ENCODE results near the gene MS4A6E.

MS4A6E gene

DNA sequence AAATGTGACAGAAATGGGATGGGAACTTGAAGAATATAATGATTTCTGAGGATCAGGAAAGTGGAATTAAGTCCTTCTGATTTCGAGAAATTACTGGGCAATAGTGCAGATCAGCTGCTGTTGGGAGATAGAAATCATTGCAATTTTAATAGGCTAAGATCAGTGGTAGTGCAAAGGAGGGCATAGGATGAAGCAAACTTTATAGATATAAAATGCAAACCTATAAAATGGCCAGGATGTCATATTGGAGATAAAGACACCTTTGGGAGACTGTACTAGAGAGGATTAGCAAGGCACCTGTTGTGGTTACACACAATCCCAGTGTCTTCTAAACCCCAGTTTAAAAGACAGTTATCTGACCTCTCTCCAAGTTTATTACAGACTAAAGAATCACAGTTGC is 44.8 kb downstream of the MS4A6E start:
- Histone ChIP-seq H3K4me1 (ENCODE audit: control insufficient read depth in 1 of 2, insufficient read depth in 2 of 2, low read length in 2 of 2) (peaks cover 5 to 11% of the 10 kb centered on the region in 2 donors), H3K27me3 (ENCODE audit: control insufficient read depth in 1 of 2, insufficient read depth in 2 of 2, low read length in 2 of 2) (no peaks in the 10 kb centered on the region), H3K4me3 (ENCODE audit: low read depth in 1 of 2, low read length in 2 of 2) (no peak overlapping the region), H3K9me3 (ENCODE audit: control insufficient read depth in 1 of 2, low read length in 2 of 2) (no peaks in the 10 kb centered on the region), H3K9ac (ENCODE audit: low read depth in 1 of 2, low read length in 2 of 2) (no peak overlapping the region), H3K27ac (ENCODE audit: low read depth, low read length) (peak overlapping the region; percentile 5), H3K36me3 (ENCODE audit: control insufficient read depth in 1 of 2, insufficient read depth in 2 of 2, low read length in 2 of 2) (no peaks in the 10 kb centered on the region)

DNA sequence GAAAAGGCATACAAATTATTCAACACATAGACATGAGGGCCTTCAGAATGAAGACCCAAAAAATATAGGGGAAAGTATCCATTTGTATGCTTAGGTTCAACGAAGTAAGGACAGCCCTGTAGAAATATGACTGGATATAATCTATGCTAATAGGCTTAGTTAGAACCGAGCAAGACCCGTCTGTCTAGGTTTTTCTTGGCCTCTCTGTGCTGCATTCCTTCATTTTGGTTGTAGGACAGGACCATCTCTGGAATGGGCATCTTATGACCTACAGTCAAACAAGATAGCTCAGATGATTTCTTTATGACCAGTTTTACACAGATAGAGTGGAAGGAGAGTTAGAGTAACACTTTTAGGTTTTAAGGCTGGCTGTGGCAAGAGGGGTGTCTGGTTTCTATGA is 45.7 kb downstream of the MS4A6E start:
- H3K36me3 ChIP-seq (ENCODE audit: control insufficient read depth in 1 of 2, insufficient read depth in 2 of 2, low read length in 2 of 2), result no peaks in the 10 kb centered on the region

DNA sequence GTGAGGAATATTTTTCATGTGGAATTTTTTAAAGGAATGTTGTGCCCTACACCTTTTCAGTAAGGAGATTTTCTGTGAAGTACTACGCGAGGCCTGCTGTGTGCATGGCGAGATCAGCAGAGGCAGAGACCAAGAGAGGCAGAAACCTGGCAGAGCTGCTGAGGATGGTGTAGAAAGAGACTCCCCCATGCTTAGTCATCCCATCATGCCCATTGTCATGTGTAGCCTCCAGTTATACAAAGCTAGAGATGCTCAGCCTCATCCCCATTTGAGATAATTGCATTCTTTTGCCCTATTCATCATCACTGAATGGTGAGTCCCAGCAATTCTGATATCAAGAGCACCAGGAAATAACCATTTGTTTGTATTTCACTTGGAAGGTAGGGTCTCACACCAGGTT is 48.3 kb downstream of the MS4A6E start:
- H3K27me3 ChIP-seq (ENCODE audit: control insufficient read depth in 1 of 2, insufficient read depth in 2 of 2, low read length in 2 of 2), result peaks cover 0 to 5% of the 10 kb centered on the region in 2 donors
- no peaks in the 10 kb centered on the region for H3K9me3 ChIP-seq (ENCODE audit: control insufficient read depth in 1 of 2, low read length in 2 of 2)
- peaks cover 4 to 10% of the 10 kb centered on the region in 2 donors for H3K4me1 ChIP-seq (ENCODE audit: control insufficient read depth in 1 of 2, insufficient read depth in 2 of 2, low read length in 2 of 2)
- H3K4me3 ChIP-seq (ENCODE audit: low read depth in 1 of 2, low read length in 2 of 2), result no peak overlapping the region
- no peak overlapping the region for H3K9ac ChIP-seq (ENCODE audit: low read depth in 1 of 2, low read length in 2 of 2)
- no peak overlapping the region for H3K27ac ChIP-seq (ENCODE audit: low read depth, low read length)
- H3K36me3 ChIP-seq (ENCODE audit: control insufficient read depth in 1 of 2, insufficient read depth in 2 of 2, low read length in 2 of 2), result no peaks in the 10 kb centered on the region

More for the DNA sequence above, 45.7 kb downstream of the MS4A6E start:
- H3K27me3 ChIP-seq (ENCODE audit: control insufficient read depth in 1 of 2, insufficient read depth in 2 of 2, low read length in 2 of 2), result no peaks in the 10 kb centered on the region
- H3K9ac ChIP-seq (ENCODE audit: low read depth in 1 of 2, low read length in 2 of 2), result no peak overlapping the region
- no peak overlapping the region for H3K27ac ChIP-seq (ENCODE audit: low read depth, low read length)
- H3K4me3 ChIP-seq (ENCODE audit: low read depth in 1 of 2, low read length in 2 of 2), result no peak overlapping the region
- H3K9me3 ChIP-seq (ENCODE audit: control insufficient read depth in 1 of 2, low read length in 2 of 2), result no peaks in the 10 kb centered on the region
- H3K4me1 ChIP-seq (ENCODE audit: control insufficient read depth in 1 of 2, insufficient read depth in 2 of 2, low read length in 2 of 2), result peaks cover 5 to 11% of the 10 kb centered on the region in 2 donors

DNA sequence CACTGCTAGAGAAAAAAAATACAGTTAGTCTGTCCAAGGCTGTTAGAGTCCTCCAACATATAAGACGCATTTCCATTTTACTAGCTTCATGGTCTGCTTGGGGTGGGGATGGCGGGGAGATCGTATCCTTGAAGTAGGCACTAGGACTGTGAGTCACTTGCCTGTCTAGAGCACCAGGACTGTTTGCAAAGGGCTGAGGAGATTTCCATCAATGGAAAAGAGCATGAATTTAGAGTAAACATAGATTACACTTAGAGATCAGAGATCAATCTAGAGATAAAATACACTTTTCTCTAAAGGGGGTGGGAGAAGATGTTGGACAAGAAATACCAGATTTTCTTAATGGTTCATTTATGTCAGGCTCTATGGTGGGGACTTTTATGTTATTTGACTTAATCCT is 49.5 kb downstream of the MS4A6E start:
- no peak overlapping the region for H3K27ac ChIP-seq (ENCODE audit: low read depth, low read length)
- no peak overlapping the region for H3K9ac ChIP-seq (ENCODE audit: low read depth in 1 of 2, low read length in 2 of 2)
- H3K4me1 ChIP-seq (ENCODE audit: control insufficient read depth in 1 of 2, insufficient read depth in 2 of 2, low read length in 2 of 2), result no peaks in the 10 kb centered on the region
- H3K27me3 ChIP-seq (ENCODE audit: control insufficient read depth in 1 of 2, insufficient read depth in 2 of 2, low read length in 2 of 2), result peaks cover 0 to 5% of the 10 kb centered on the region in 2 donors
- H3K9me3 ChIP-seq (ENCODE audit: control insufficient read depth in 1 of 2, low read length in 2 of 2), result no peaks in the 10 kb centered on the region
- no peaks in the 10 kb centered on the region for H3K36me3 ChIP-seq (ENCODE audit: control insufficient read depth in 1 of 2, insufficient read depth in 2 of 2, low read length in 2 of 2)
- H3K4me3 ChIP-seq (ENCODE audit: low read depth in 1 of 2, low read length in 2 of 2), result no peak overlapping the region

DNA sequence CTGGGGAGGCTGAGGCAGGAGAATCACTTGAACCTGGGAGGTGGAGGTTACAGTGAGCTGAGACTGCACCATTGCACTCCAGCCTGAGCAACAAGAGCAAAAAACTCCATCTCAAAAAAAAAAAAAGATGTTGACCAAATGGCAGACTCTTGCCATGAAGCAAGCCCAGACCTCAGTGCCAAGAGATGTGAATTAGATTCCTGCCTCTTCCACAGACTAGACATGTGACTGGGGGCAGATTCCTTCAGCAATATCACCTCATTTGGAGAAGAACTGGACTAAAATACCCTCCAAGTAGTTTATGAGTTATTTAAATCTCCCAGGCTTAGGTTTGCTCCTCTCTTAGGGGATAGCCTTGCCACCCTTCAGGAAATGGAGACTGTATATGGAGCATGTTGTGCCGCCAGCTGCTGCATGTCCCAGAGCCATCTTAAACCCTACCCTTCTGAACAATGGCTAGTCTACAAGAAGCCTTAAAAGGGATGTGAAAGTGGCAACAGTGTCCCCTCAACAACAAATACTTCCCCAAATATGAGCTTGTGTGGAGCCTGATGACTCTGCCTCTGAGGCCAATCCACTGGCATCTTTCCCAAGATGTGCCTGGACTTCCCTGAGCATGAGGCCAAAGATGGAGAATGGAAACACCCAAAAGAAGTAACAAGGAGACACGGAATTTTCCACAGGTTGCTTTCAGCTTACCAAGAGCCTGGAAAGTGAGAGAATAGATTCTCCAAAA is 50.5 kb downstream of the MS4A6E start:
- no peaks in the 10 kb centered on the region for H3K9me3 ChIP-seq (ENCODE audit: control insufficient read depth in 1 of 2, low read length in 2 of 2)
- no peaks in the 10 kb centered on the region for H3K4me1 ChIP-seq (ENCODE audit: control insufficient read depth in 1 of 2, insufficient read depth in 2 of 2, low read length in 2 of 2)
- no peaks in the 10 kb centered on the region for H3K36me3 ChIP-seq (ENCODE audit: control insufficient read depth in 1 of 2, insufficient read depth in 2 of 2, low read length in 2 of 2)
- H3K9ac ChIP-seq (ENCODE audit: low read depth in 1 of 2, low read length in 2 of 2), result no peak overlapping the region
- H3K27me3 ChIP-seq (ENCODE audit: control insufficient read depth in 1 of 2, insufficient read depth in 2 of 2, low read length in 2 of 2), result peaks cover 0 to 5% of the 10 kb centered on the region in 2 donors
- H3K27ac ChIP-seq (ENCODE audit: low read depth, low read length), result no peak overlapping the region
- no peak overlapping the region for H3K4me3 ChIP-seq (ENCODE audit: low read depth in 1 of 2, low read length in 2 of 2)

DNA sequence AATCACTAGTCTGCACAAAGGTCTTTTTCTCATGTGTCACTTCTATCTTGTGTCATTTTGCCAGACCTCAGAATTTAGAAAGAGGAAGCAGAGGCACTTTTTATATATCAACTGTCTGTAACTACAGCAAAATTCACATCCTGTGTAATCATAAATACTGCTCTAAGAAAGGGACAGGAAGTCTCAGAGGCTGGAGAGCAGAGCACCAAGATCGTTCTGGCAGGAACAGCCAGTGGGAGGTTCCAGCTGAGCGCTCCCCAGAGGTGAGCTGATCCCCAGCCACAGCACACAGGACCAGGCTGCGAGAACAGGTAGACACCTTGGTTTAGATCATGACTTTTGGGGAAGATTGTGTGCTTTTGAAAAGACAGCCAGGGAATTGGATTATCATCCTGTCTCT is 51.3 kb downstream of the MS4A6E start, which contains the start of gene MS4A7:
Gene MS4A7, plus strand, starts transcription at position 179 of the 400 bp plus-strand sequence. CDS start 4,610 bp downstream, outside the sequence.
- H3K4me3 ChIP-seq (ENCODE audit: low read depth in 1 of 2, low read length in 2 of 2), result peak within 1 kb of the TSS in 1 of 2 donors; percentile 26
- H3K9me3 ChIP-seq (ENCODE audit: control insufficient read depth in 1 of 2, low read length in 2 of 2), result no peaks in the 10 kb centered on the region
- H3K36me3 ChIP-seq (ENCODE audit: control insufficient read depth in 1 of 2, insufficient read depth in 2 of 2, low read length in 2 of 2), result no peaks in the 10 kb centered on the region
- peak within 1 kb of the TSS in 1 of 2 donors; percentile 18 for H3K9ac ChIP-seq (ENCODE audit: low read depth in 1 of 2, low read length in 2 of 2)
- H3K27ac ChIP-seq (ENCODE audit: low read depth, low read length), result no peak within 1 kb of the TSS
- H3K27me3 ChIP-seq (ENCODE audit: control insufficient read depth in 1 of 2, insufficient read depth in 2 of 2, low read length in 2 of 2), result peaks cover 0 to 5% of the 10 kb centered on the region in 2 donors
- H3K4me1 ChIP-seq (ENCODE audit: control insufficient read depth in 1 of 2, insufficient read depth in 2 of 2, low read length in 2 of 2), result no peaks in the 10 kb centered on the region

DNA sequence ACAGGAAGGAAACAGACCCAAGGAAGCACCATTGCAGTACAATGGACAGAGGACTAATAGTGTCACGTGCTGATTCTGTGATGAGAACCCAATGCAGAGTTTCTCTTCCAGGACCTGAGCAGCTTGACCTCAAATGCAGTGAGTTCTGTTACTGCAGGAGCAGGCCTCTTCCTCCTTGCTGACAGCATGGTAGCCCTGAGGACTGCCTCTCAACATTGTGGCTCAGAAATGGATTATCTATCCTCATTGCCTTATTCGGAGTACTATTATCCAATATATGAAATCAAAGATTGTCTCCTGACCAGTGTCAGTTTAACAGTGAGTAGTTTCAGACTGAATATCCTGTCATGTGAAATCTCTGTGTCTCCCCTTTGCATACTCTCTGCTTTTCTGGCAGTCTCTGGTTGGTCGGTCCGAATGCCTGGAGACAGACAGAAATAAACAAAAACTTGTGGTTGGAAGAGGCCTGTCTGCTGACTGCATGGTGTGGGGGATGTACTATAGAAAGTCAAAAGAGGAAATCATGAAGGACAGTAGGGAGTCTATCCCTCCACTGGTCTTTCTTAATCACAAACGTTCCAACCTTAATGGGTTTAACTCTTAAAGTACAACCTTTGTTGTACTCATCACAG is 62.3 kb downstream of the MS4A6E start:
- H3K9me3 ChIP-seq (ENCODE audit: control insufficient read depth in 1 of 2, low read length in 2 of 2), result no peaks in the 10 kb centered on the region
- H3K4me1 ChIP-seq (ENCODE audit: control insufficient read depth in 1 of 2, insufficient read depth in 2 of 2, low read length in 2 of 2), result no peaks in the 10 kb centered on the region
- no peak overlapping the region for H3K9ac ChIP-seq (ENCODE audit: low read depth in 1 of 2, low read length in 2 of 2)
- no peak overlapping the region for H3K27ac ChIP-seq (ENCODE audit: low read depth, low read length)
- H3K27me3 ChIP-seq (ENCODE audit: control insufficient read depth in 1 of 2, insufficient read depth in 2 of 2, low read length in 2 of 2), result no peaks in the 10 kb centered on the region
- no peak overlapping the region for H3K4me3 ChIP-seq (ENCODE audit: low read depth in 1 of 2, low read length in 2 of 2)
- H3K36me3 ChIP-seq (ENCODE audit: control insufficient read depth in 1 of 2, insufficient read depth in 2 of 2, low read length in 2 of 2), result no peaks in the 10 kb centered on the region

DNA sequence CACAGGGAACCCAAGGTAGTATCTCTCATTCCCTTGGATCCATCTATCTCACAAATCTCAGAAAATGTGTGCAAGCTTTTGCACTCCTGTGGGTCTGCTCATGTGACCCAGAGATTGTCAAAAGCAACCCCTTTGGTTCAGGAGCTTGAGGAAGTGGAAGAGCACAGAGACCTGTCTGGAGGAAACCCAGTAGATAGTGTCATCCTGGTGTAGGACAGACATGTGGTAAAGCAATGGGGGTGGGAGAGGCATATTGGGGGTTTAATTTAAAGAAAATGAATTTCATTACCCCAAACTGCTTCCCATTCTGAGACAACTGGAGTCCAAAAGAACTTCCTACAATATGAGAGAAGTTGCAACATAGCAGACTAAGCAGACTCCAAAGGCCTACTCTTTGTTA is 63.4 kb downstream of the MS4A6E start:
- H3K9ac ChIP-seq (ENCODE audit: low read depth in 1 of 2, low read length in 2 of 2), result no peak overlapping the region
- no peaks in the 10 kb centered on the region for H3K9me3 ChIP-seq (ENCODE audit: control insufficient read depth in 1 of 2, low read length in 2 of 2)
- no peak overlapping the region for H3K4me3 ChIP-seq (ENCODE audit: low read depth in 1 of 2, low read length in 2 of 2)
- no peaks in the 10 kb centered on the region for H3K27me3 ChIP-seq (ENCODE audit: control insufficient read depth in 1 of 2, insufficient read depth in 2 of 2, low read length in 2 of 2)
- H3K4me1 ChIP-seq (ENCODE audit: control insufficient read depth in 1 of 2, insufficient read depth in 2 of 2, low read length in 2 of 2), result no peaks in the 10 kb centered on the region
- H3K36me3 ChIP-seq (ENCODE audit: control insufficient read depth in 1 of 2, insufficient read depth in 2 of 2, low read length in 2 of 2), result no peaks in the 10 kb centered on the region
- H3K27ac ChIP-seq (ENCODE audit: low read depth, low read length), result no peak overlapping the region

Measured in duodenal mucosa (tissue), 2 donors.